Astrocyte (in vitro differentiated cells and primary cell): ENCODE measurements around the gene KDR.

Experiments
- CTCF ChIP-seq: IDR thresholded peaks from 2 replicates; pipeline ENCODE4 v1.5.1; 2011; ENCODE audit warnings: low read depth, mild to moderate bottlenecking, inconsistent platforms, low read length, moderate library complexity; ENCODE audit not compliant: insufficient read depth
- EZH2 ChIP-seq: IDR thresholded peaks from 2 replicates; pipeline ENCODE4 v1.6.1; 2012; ENCODE audit warnings: mild to moderate bottlenecking, low read length, inconsistent platforms; ENCODE audit not compliant: insufficient read depth

GRCh38 chr4:55083735-55084134 is 41.7 kb downstream of the KDR start:
- no peak for TF ChIP-seq EZH2
- no peak for TF ChIP-seq CTCF
